Activated T-helper 17 cell treated with anti-CD3 and anti-CD28 coated beads, Interleukin-2, amount 50 U/mL, for 72 hours (primary cell): ENCODE results near the gene ZSCAN29. TPM values are rescaled to one million over a fixed set of nuclear protein-coding genes. Genes with fewer than 3 reads are reported as not detected.

Experiments used
- ATAC-seq: fragments of 150-1000 bp; cut with Tn5 transposase; replicated peaks from 2 replicates; pipeline ENCODE4 v1.10.0; 2021; ENCODE audit warnings: mild to moderate bottlenecking, moderate library complexity
- H3K27ac Mint-ChIP-seq: one replicate; pipeline ENCODE4 v1.8.0; 2022; ENCODE audit warnings: mixed read lengths
- H3K27me3 Mint-ChIP-seq: one replicate; pipeline ENCODE4 v1.8.0; 2022; ENCODE audit warnings: mixed read lengths
- H3K36me3 Mint-ChIP-seq: one replicate; pipeline ENCODE4 v1.8.0; 2022; ENCODE audit warnings: low read depth, mild to moderate bottlenecking, mixed read lengths
- H3K4me1 Mint-ChIP-seq: one replicate; pipeline ENCODE4 v1.8.0; 2022; ENCODE audit warnings: mixed read lengths
- H3K4me3 Mint-ChIP-seq: one replicate; pipeline ENCODE4 v1.8.0; 2022; ENCODE audit warnings: mild to moderate bottlenecking, mixed read lengths
- H3K9me3 Mint-ChIP-seq: one replicate; pipeline ENCODE4 v1.8.0; 2022; ENCODE audit warnings: mixed read lengths
- total RNA-seq, 2 donors: library from RNA; stranded (reverse); gene quantifications; one replicate each; pipeline ENCODE4 v1.2.3, GENCODE V29; 2022

Gene ZSCAN29
- total RNA-seq, 2 donors from 2014 or later, result 18.6 to 20.6 TPM

DNA sequence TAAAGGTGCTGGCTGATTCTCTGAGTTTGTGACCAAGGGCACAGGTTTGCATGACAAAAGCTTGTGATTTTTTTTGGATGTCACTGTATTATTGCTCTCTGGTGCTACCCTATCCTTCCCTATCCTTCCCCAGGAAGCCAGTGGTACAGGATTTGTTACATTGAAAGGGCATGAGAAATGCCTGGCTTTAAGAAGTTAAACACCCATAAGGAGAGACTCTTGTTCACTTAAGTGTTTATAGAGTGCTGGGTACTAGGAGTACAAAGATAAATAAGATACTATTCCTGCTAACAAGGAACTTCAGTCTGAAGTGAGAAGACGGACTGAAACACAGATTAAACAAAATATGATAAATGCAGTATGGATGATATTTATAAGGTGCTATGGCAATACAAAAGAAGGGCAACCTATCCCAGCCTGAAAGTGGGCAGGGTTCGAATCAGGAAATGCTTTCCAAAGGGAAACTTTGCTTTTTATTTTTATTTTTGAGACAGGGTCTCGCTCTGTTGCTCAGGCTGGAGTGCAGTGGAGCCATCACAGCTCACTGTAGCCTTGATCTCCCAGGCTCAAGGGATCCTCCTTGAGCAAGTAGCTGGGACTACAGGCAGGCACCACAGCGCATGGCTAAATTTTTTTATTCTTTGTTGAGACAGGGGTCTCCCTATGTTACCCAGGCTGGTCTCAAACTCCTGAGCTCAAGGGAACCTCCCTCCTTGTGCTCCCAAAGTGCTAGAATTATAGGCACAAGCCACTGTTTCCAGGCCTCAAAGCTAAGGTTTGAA, 51.7 kb downstream of the ZSCAN29 start:
- Mint-ChIP-seq H3K9me3 (no peaks in the 10 kb centered on the region), H3K4me1 (no peaks in the 10 kb centered on the region), H3K36me3 (no peaks in the 10 kb centered on the region), H3K27ac (no peak overlapping the region), H3K4me3 (no peak overlapping the region), H3K27me3 (peaks cover 10% of the 10 kb centered on the region)
- no peak for ATAC-seq

DNA sequence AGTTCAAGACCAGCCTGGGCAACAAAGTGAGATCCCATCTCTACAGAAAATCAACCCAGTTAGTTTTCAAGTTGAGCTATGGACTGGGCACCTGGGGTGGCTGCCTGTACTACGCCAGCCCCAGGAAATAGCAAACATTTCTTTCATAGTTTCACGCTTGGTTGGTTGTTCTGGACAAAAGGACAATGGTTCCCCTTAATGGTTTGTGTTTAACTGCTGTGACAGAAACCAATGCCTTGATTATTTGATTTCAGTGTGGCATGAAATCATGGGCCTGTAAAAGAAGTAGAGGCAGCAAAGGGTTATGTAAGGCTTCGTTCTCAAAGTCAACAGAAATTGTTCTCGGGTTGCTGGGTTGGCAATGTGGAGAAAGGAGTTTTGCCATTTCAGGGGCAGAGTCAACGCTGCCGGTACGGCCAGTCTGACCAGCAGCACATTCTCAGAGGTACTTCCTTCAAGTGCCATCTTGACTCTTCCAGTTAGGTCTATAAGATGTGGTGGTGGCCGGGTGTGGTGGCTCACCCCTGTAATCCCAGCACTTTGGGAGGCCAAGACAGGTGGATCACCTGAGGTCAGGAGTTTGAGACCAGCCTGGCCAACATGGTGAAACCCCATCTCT, 53.2 kb downstream of the ZSCAN29 start:
- Mint-ChIP-seq H3K4me3 (no peak overlapping the region), H3K27me3 (peaks cover 16% of the 10 kb centered on the region), H3K27ac (no peak overlapping the region), H3K4me1 (no peaks in the 10 kb centered on the region), H3K36me3 (no peaks in the 10 kb centered on the region), H3K9me3 (no peaks in the 10 kb centered on the region)
- no peak for ATAC-seq

DNA sequence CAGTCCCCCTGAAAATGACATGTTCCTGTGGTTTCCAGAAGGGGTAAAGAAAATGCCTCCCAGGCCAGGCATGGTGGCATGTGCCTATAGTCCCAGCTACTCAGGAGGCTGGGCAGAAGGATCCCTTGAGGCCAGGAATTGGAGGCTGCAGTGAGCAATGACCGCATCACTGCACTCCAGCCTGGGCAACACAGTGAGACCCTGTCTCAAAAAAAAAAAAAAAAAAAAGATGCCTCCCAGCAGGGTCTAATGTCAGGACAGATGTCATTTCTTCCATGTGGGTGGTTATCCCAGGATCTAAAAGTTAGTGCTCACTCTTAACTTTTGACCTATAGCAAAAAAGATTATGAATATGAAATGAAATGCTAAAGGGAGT, 53.9 kb downstream of the ZSCAN29 start:
- no peak for ATAC-seq
- Mint-ChIP-seq H3K4me1 (no peaks in the 10 kb centered on the region), H3K36me3 (no peaks in the 10 kb centered on the region)

DNA sequence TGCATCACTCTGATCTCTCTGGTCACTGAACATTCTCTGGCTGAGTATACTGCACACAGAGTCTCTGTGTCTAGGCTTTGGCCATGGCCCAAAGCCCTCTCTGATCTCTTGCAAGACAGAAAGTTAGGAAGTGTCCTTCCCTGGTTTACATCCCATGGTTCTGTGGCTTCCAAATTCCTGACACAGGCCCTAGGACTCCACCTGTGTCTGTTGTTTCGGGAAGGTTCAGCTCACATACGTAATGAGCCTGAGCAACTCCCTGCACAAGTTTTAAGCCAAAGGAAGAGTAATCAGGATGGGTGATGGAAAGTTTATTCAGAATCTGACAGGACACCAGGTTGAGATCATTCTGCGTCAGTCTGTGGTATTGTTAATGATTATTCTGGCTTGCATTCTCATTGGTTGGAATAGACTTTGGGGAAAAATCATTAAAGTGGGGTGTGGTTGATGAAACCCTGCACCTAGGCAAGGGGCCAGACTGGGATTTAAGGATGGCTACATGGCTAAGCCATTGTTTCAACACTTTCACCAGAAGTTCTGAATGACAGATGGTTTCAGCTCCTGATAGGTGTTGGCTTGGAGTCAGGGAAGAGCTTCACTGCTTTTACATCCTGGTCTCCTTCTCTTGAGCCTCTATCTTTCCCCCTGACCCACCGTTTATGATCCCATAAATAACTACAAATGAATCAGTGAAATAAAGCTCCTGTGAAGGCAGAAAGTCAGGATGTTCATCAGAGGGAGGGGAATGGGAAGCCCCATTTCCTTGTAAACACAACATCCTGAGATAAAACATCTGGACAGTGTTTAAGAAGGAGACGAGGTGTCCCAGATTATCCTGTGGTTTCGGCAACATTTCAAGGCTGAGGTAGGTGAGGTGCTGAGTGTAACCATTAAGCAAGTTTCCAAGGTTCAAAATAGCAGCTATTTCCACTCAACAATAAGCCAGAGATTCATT, 54.5 kb downstream of the ZSCAN29 start:
- no peak overlapping the region for H3K27ac Mint-ChIP-seq
- peaks cover 23% of the 10 kb centered on the region for H3K27me3 Mint-ChIP-seq
- no peak for ATAC-seq
- H3K4me3 Mint-ChIP-seq, result no peak overlapping the region
- no peaks in the 10 kb centered on the region for H3K4me1 Mint-ChIP-seq
- no peaks in the 10 kb centered on the region for H3K9me3 Mint-ChIP-seq
- H3K36me3 Mint-ChIP-seq, result no peaks in the 10 kb centered on the region

More for the DNA sequence above, 53.9 kb downstream of the ZSCAN29 start:
- H3K9me3 Mint-ChIP-seq, result no peaks in the 10 kb centered on the region
- H3K27ac Mint-ChIP-seq, result no peak overlapping the region
- H3K27me3 Mint-ChIP-seq, result peaks cover 18% of the 10 kb centered on the region
- no peak overlapping the region for H3K4me3 Mint-ChIP-seq

DNA sequence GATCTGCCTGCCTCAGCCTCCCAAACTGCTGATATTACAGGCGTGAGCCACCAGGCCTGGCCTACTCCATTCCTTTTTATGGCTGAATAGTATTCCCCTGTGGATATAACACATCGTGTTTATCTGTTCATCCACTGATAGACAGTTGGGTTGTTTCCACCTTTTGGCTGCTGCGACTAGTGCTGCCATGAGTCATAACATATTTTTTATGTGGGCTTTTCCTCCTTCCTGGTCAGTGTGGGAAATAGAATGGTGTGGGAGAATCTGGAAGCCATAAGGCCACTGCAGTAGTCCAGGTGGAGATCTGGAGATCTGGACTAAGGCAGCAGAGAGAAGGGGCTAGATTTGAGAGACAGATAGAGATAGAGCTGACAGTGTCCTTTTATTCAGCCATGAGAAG, 56.7 kb downstream of the ZSCAN29 start:
- Mint-ChIP-seq H3K27me3 (peaks cover 29% of the 10 kb centered on the region), H3K36me3 (no peaks in the 10 kb centered on the region), H3K9me3 (no peaks in the 10 kb centered on the region), H3K4me3 (no peak overlapping the region), H3K4me1 (no peaks in the 10 kb centered on the region), H3K27ac (no peak overlapping the region)
- ATAC-seq, result no peak

DNA sequence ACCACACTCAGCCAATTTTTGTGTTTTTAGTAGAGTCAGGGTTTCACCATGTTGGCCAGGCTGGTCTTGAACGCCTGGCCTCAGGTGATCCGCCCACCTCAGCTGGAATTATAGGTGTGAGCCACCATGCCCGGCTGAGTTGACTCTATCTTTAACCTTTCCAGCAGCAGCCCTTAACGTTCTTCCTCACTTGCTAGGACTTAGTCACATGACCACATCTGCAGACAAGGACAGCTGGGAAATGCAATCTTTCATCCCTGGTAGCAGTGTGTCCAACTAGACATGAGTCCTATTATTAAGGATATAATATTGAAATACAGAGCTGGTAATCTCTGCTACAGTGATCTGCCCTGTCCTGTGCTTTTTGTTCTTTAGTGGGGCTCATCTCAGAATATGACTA, 58.5 kb downstream of the ZSCAN29 start:
- H3K9me3 Mint-ChIP-seq, result no peaks in the 10 kb centered on the region
- no peak overlapping the region for H3K4me3 Mint-ChIP-seq
- no peak overlapping the region for H3K27ac Mint-ChIP-seq
- no peaks in the 10 kb centered on the region for H3K36me3 Mint-ChIP-seq
- peaks cover 39% of the 10 kb centered on the region for H3K27me3 Mint-ChIP-seq
- ATAC-seq, result no peak
- H3K4me1 Mint-ChIP-seq, result no peaks in the 10 kb centered on the region

Other genes with a start within 250 kb of the ZSCAN29 start
- 10 to 100 TPM; 15.7 to 21.4 TPM for gene TMEM62, start 237.5 kb downstream of the ZSCAN29 start, total RNA-seq
- gene CCNDBP1, start 185.6 kb downstream of the ZSCAN29 start, total RNA-seq, result 10 to 100 TPM; 63.1 to 66.8 TPM
- gene EPB42, start 150.0 kb downstream of the ZSCAN29 start, total RNA-seq, result not detected
- gene TGM5, start 104.1 kb downstream of the ZSCAN29 start, total RNA-seq, result under 1 TPM; 0.48 to 0.61 TPM
- not detected for gene TGM7, start 68.8 kb downstream of the ZSCAN29 start, total RNA-seq
- 10 to 100 TPM in 1 of 2 donors, 1 to 10 TPM in 1; 7.1 to 10.4 TPM for gene LCMT2, start 40.5 kb downstream of the ZSCAN29 start, total RNA-seq
- 10 to 100 TPM; 32.3 to 41.3 TPM for gene TUBGCP4, start 58 bp upstream of the ZSCAN29 start, total RNA-seq
- gene TP53BP1, start 122.1 kb upstream of the ZSCAN29 start, total RNA-seq, result 10 to 100 TPM; 29.9 to 30.9 TPM
- gene MAP1A, start 146.6 kb upstream of the ZSCAN29 start, total RNA-seq, result 1 to 10 TPM; 1.7 to 3.5 TPM
- 10 to 100 TPM; 20.2 to 43.6 TPM for gene PPIP5K1, start 219.2 kb upstream of the ZSCAN29 start, total RNA-seq
- under 1 TPM in 1 of 2 donors, not detected in 1; 0.32 TPM for gene CKMT1B, start 223.0 kb upstream of the ZSCAN29 start, total RNA-seq
- gene STRC, start 247.8 kb upstream of the ZSCAN29 start, total RNA-seq, result 1 to 10 TPM; 1.1 to 4.4 TPM